Hepatocyte (in vitro differentiated cells): ENCODE data around the gene TMEM185A.

Experiments used
- CTCF ChIP-seq: fragments of 200-600 bp; sonication (generic); IDR thresholded peaks from 2 replicates; pipeline ENCODE4 v1.5.1; 2016; ENCODE audit warnings: antibody characterized with exemption, mild to moderate bottlenecking; ENCODE audit not compliant: poor library complexity
- EZH2 ChIP-seq: fragments of 200-600 bp; sonication (generic); IDR thresholded peaks from 2 replicates; pipeline ENCODE4 v1.6.1; 2016; ENCODE audit warnings: antibody characterized with exemption, mild to moderate bottlenecking, borderline replicate concordance
- EZH2phosphoT487 ChIP-seq: fragments of 200-600 bp; sonication (generic); IDR thresholded peaks from one replicate; pipeline ENCODE4 v1.6.1; 2018; ENCODE audit warnings: antibody characterized with exemption, mild to moderate bottlenecking, low read depth, moderate library complexity; ENCODE audit not compliant: unreplicated experiment, severe bottlenecking

GRCh38 chrX:149631234-149632165, at the start of gene TMEM185A:
- no peak for TF ChIP-seq CTCF
- TF ChIP-seq EZH2, result no peak
- no peak for TF ChIP-seq EZH2phosphoT487
